Skeletal muscle tissue (tissue), 4 donors: Measurements from ENCODE around the gene ZNF554. TPM values are rescaled to one million over a fixed set of nuclear protein-coding genes. Genes with fewer than 3 reads are reported as not detected.
"Not testable (repeated sequence)": the region's sequence is repeated elsewhere in the genome, so short reads cannot be mapped to it uniquely, and the experiment has no call there.

Experiments used
- H3K27ac ChIP-seq: one replicate; pipeline ENCODE4 v1.7.0; 2013; ENCODE audit warnings: mild to moderate bottlenecking, low read depth, low read length, inconsistent platforms
- H3K27me3 ChIP-seq, 3 donors: one replicate each; pipeline ENCODE4 v1.7.0; 2013; ENCODE audit warnings: low read length in 3 of 3; ENCODE audit not compliant: control insufficient read depth in 3 of 3, insufficient read depth in 3 of 3
- H3K36me3 ChIP-seq, 3 donors: one replicate each; pipeline ENCODE4 v1.7.0; 2013; ENCODE audit warnings: low read length in 3 of 3; ENCODE audit not compliant: control insufficient read depth in 3 of 3, insufficient read depth in 3 of 3
- H3K4me1 ChIP-seq, 3 donors: one replicate each; pipeline ENCODE4 v1.7.0; 2013; ENCODE audit warnings: low read length in 3 of 3, mild to moderate bottlenecking in 3 of 3; ENCODE audit not compliant: control insufficient read depth in 3 of 3, insufficient read depth in 3 of 3
- H3K4me3 ChIP-seq, 3 donors: one replicate each; pipeline ENCODE4 v1.7.0; 2013; ENCODE audit warnings: low read length in 3 of 3
- H3K9ac ChIP-seq, 3 donors: one replicate each; pipeline ENCODE4 v1.7.0; 2013; ENCODE audit warnings: low read length in 3 of 3, mild to moderate bottlenecking in 3 of 3, moderate library complexity in 2 of 3, low read depth in 1 of 3
- H3K9me3 ChIP-seq, 3 donors: one replicate each; pipeline ENCODE4 v1.7.0; 2013; ENCODE audit warnings: low read length in 3 of 3; ENCODE audit not compliant: control insufficient read depth in 3 of 3
- total RNA-seq: library from RNA; depleted of rRNA; stranded (reverse); fragments of >200 nt; gene quantifications from one replicate; pipeline ENCODE4 v1.2.3, GENCODE V29; 2014
- donor health status: Osteomylitis.

The ZNF554 gene
- total RNA-seq, 1 donor from 2014 or later: 8.4 TPM

- H3K9me3 ChIP-seq: no peaks in the 10 kb centered on the region
- H3K27me3 ChIP-seq: no peaks in the 10 kb centered on the region
- no peak overlapping the region for H3K27ac ChIP-seq
- H3K9ac ChIP-seq: no peak overlapping the region
- H3K4me1 ChIP-seq: peaks cover 0 to 9% (median 3%) of the 10 kb centered on the region in 3 donors
- H3K36me3 ChIP-seq: peaks cover 14 to 22% (median 19%) of the 10 kb centered on the region in 3 donors
- H3K4me3 ChIP-seq: no peak overlapping the region
Measured at GRCh38 chr19:2813235-2814160, 6.2 kb upstream of the ZNF554 start.

- Histone ChIP-seq H3K27ac (no peak overlapping the region), H3K4me1 (peaks cover 0 to 11% (median 3%) of the 10 kb centered on the region in 3 donors), H3K36me3 (peaks cover 5 to 13% (median 11%) of the 10 kb centered on the region in 3 donors), H3K9ac (no peak overlapping the region), H3K9me3 (no peaks in the 10 kb centered on the region), H3K4me3 (no peak overlapping the region), H3K27me3 (no peaks in the 10 kb centered on the region)
Measured at GRCh38 chr19:2814426-2814825, 5.2 kb upstream of the ZNF554 start.

GRCh38 chr19:2815191-2815614 is 4.5 kb upstream of the ZNF554 start:
- Histone ChIP-seq H3K36me3 (peaks cover 0 to 9% (median 6%) of the 10 kb centered on the region in 3 donors), H3K27ac (no peak overlapping the region), H3K27me3 (no peaks in the 10 kb centered on the region), H3K4me3 (no peak overlapping the region), H3K9ac (no peak overlapping the region), H3K4me1 (peaks cover 2 to 12% (median 5%) of the 10 kb centered on the region in 3 donors), H3K9me3 (no peaks in the 10 kb centered on the region)

- no peak overlapping the region for H3K4me3 ChIP-seq
- H3K27me3 ChIP-seq: no peaks in the 10 kb centered on the region
- no peak overlapping the region for H3K27ac ChIP-seq
- peaks cover 8 to 15% (median 11%) of the 10 kb centered on the region in 3 donors for H3K4me1 ChIP-seq
- no peak overlapping the region for H3K9ac ChIP-seq
- H3K9me3 ChIP-seq: no peaks in the 10 kb centered on the region
- peaks cover 0 to 6% (median 4%) of the 10 kb centered on the region in 3 donors for H3K36me3 ChIP-seq
Measured at GRCh38 chr19:2815923-2816322, 3.7 kb upstream of the ZNF554 start.

GRCh38 chr19:2816641-2817040 is 3.0 kb upstream of the ZNF554 start:
- no peak overlapping the region for H3K4me3 ChIP-seq
- H3K4me1 ChIP-seq: peaks cover 8 to 15% (median 11%) of the 10 kb centered on the region in 3 donors
- H3K27ac ChIP-seq: no peak overlapping the region
- H3K9ac ChIP-seq: no peak overlapping the region
- peaks cover 0 to 4% (median 0%) of the 10 kb centered on the region in 3 donors for H3K36me3 ChIP-seq
- no peaks in the 10 kb centered on the region for H3K9me3 ChIP-seq
- H3K27me3 ChIP-seq: no peaks in the 10 kb centered on the region

- H3K27me3 ChIP-seq: not testable (repeated sequence)
Measured at GRCh38 chr19:2817237-2817829, 2.3 kb upstream of the ZNF554 start.

GRCh38 chr19:2820112-2820702 is 539 bp downstream of the ZNF554 start:
- H3K4me3 ChIP-seq: peak overlapping the region; percentile 86 to 90 (median 88)
- H3K4me1 ChIP-seq: peaks cover 6 to 8% (median 8%) of the 10 kb centered on the region in 3 donors
- H3K9me3 ChIP-seq: no peaks in the 10 kb centered on the region
- no peak overlapping the region for H3K27ac ChIP-seq
- peak overlapping the region; percentile 72 to 88 (median 82) for H3K9ac ChIP-seq
- H3K36me3 ChIP-seq: peaks cover 2 to 17% (median 7%) of the 10 kb centered on the region in 3 donors
- H3K27me3 ChIP-seq: no peaks in the 10 kb centered on the region

More at GRCh38 chr19:2817237-2817829, 2.3 kb upstream of the ZNF554 start:
- H3K9ac ChIP-seq, H3K4me1 ChIP-seq, H3K36me3 ChIP-seq, H3K9me3 ChIP-seq, H3K27ac ChIP-seq, H3K4me3 ChIP-seq: not testable (repeated sequence)

- Histone ChIP-seq H3K36me3 (peaks cover 11 to 29% (median 18%) of the 10 kb centered on the region in 3 donors), H3K27ac (no peak overlapping the region), H3K4me1 (peaks cover 6 to 8% (median 8%) of the 10 kb centered on the region in 3 donors), H3K4me3 (no peak overlapping the region), H3K9me3 (no peaks in the 10 kb centered on the region), H3K27me3 (no peaks in the 10 kb centered on the region), H3K9ac (no peak overlapping the region)
Measured at GRCh38 chr19:2822846-2823245, 3.2 kb downstream of the ZNF554 start.

- H3K4me1 ChIP-seq: peaks cover 6 to 8% (median 8%) of the 10 kb centered on the region in 3 donors
Measured at GRCh38 chr19:2823646-2824045, 4.0 kb downstream of the ZNF554 start.

More at GRCh38 chr19:2823646-2824045, 4.0 kb downstream of the ZNF554 start:
- Histone ChIP-seq H3K9ac (no peak overlapping the region), H3K27me3 (no peaks in the 10 kb centered on the region), H3K9me3 (peaks cover 0 to 1% (median 0%) of the 10 kb centered on the region in 3 donors), H3K36me3 (peaks cover 18 to 36% (median 25%) of the 10 kb centered on the region in 3 donors), H3K27ac (no peak overlapping the region), H3K4me3 (no peak overlapping the region)
